CD14-positive monocyte (primary cell): ENCODE measurements around the gene CCDC121. TPM values are rescaled to one million over a fixed set of nuclear protein-coding genes. Genes with fewer than 3 reads are reported as not detected.

ENCODE experiments used
- DNase-seq, 3 donors: peaks; one replicate each; pipeline ENCODE4 v3.0.0-alpha.2; 2011 to 2022
- H2AFZ ChIP-seq: 2 replicates; pipeline ENCODE4 v1.6.0; 2012; ENCODE audit warnings: mild to moderate bottlenecking, low read depth, low read length, inconsistent platforms; ENCODE audit not compliant: insufficient read depth, poor library complexity, severe bottlenecking
- H3K27ac ChIP-seq, 2 donors: 1 replicate in 1 of 2; 2 replicates in 1 of 2; pipeline ENCODE4 v1.5.1; 2012 to 2013; ENCODE audit warnings: low read length in 2 of 2, control low read depth in 1 of 2, inconsistent platforms in 1 of 2, low read depth in 1 of 2, mild to moderate bottlenecking in 1 of 2
- H3K27me3 ChIP-seq, 2 donors: one replicate each; pipeline versions ENCODE4 v1.6.0 to v1.6.1; 2011 to 2013; ENCODE audit warnings: low read length in 2 of 2; ENCODE audit not compliant: control insufficient read depth in 2 of 2, insufficient read depth in 2 of 2
- H3K36me3 ChIP-seq, 2 donors: replicated peaks in 1 of 2; 1 replicate in 1 of 2; 2 replicates in 1 of 2; pipeline versions ENCODE4 v1.5.1 to v1.6.1; 2012 to 2013; ENCODE audit warnings: low read length in 2 of 2, control low read depth in 1 of 2, inconsistent platforms in 1 of 2, mild to moderate bottlenecking in 1 of 2; ENCODE audit not compliant: insufficient read depth in 2 of 2, control insufficient read depth in 1 of 2
- H3K4me1 ChIP-seq, 2 donors: 1 replicate in 1 of 2; 2 replicates in 1 of 2; pipeline versions ENCODE4 v1.5.1 to v1.6.1; 2012 to 2013; ENCODE audit warnings: low read length in 2 of 2, control low read depth in 1 of 2, inconsistent platforms in 1 of 2, mild to moderate bottlenecking in 1 of 2, moderate library complexity in 1 of 2; ENCODE audit not compliant: insufficient read depth in 2 of 2, control insufficient read depth in 1 of 2
- H3K4me2 ChIP-seq: replicated peaks from 2 replicates; pipeline ENCODE3; 2012; ENCODE audit warnings: low read length, moderate library complexity, mild to moderate bottlenecking; ENCODE audit not compliant: poor library complexity, severe bottlenecking; ENCODE audit errors: extremely low read depth
- H3K4me3 ChIP-seq, 3 experiments: fragments of 200-600 bp in 1 of 3; sonication (generic) in 1 of 3; replicated peaks in 1 of 3; 1 replicate in 2 of 3; 2 replicates in 1 of 3; pipeline ENCODE4 v1.5.1; 2011 to 2013; ENCODE audit warnings: low read length in 3 of 3, mild to moderate bottlenecking in 3 of 3, control low read depth in 2 of 3, low read depth in 2 of 3, inconsistent platforms in 1 of 3, moderate library complexity in 1 of 3
- H3K79me2 ChIP-seq: 2 replicates; pipeline ENCODE4 v1.6.0; 2012; ENCODE audit warnings: mild to moderate bottlenecking, control low read depth, inconsistent platforms, low read length, moderate library complexity; ENCODE audit not compliant: insufficient read depth
- H3K9ac ChIP-seq: 2 replicates; pipeline ENCODE4 v1.6.0; 2017; ENCODE audit warnings: low read length, mild to moderate bottlenecking; ENCODE audit not compliant: insufficient read depth, poor library complexity, severe bottlenecking
- H3K9me3 ChIP-seq, 2 donors: replicated peaks in 1 of 2; 1 replicate in 1 of 2; 2 replicates in 1 of 2; pipeline versions ENCODE4 v1.5.1 to v1.6.1; 2012 to 2013; ENCODE audit warnings: low read length in 2 of 2, control low read depth in 1 of 2; ENCODE audit not compliant: control insufficient read depth in 1 of 2, insufficient read depth in 1 of 2
- H4K20me1 ChIP-seq: 2 replicates; pipeline ENCODE4 v1.6.0; 2012; ENCODE audit warnings: mild to moderate bottlenecking, low read length, control low read depth, moderate library complexity; ENCODE audit not compliant: insufficient read depth
- H3K27ac Mint-ChIP-seq, 7 donors: one replicate each; pipeline ENCODE4 v1.8.0; 2020; ENCODE audit warnings: mild to moderate bottlenecking in 7 of 7, mixed read lengths in 7 of 7, moderate library complexity in 6 of 7, inconsistent platforms in 2 of 7
- H3K27me3 Mint-ChIP-seq, 3 donors: one replicate each; pipeline ENCODE4 v1.8.0; 2021 to 2022; ENCODE audit warnings: low read depth in 3 of 3, mild to moderate bottlenecking in 3 of 3, mixed read lengths in 3 of 3, moderate library complexity in 3 of 3, inconsistent platforms in 1 of 3
- H3K36me3 Mint-ChIP-seq, 2 donors: one replicate each; pipeline ENCODE4 v1.8.0; 2020; ENCODE audit warnings: mixed read lengths in 2 of 2, inconsistent platforms in 1 of 2, mild to moderate bottlenecking in 1 of 2
- H3K4me1 Mint-ChIP-seq: one replicate; pipeline ENCODE4 v1.8.0; 2020; ENCODE audit warnings: mild to moderate bottlenecking, mixed read lengths
- H3K4me3 Mint-ChIP-seq, 2 donors: one replicate each; pipeline ENCODE4 v1.8.0; 2020; ENCODE audit warnings: mild to moderate bottlenecking in 2 of 2, mixed read lengths in 2 of 2, moderate library complexity in 1 of 2
- H3K9me3 Mint-ChIP-seq, 7 donors: one replicate each; pipeline ENCODE4 v1.8.0; 2020 to 2022; ENCODE audit warnings: mixed read lengths in 7 of 7, mild to moderate bottlenecking in 6 of 7, moderate library complexity in 6 of 7, inconsistent platforms in 2 of 7
- CTCF ChIP-seq: fragments of 200-600 bp; IDR thresholded peaks from one replicate; pipeline ENCODE4 v1.8.0; 2022; ENCODE audit warnings: antibody characterized with exemption, mild to moderate bottlenecking
- WGBS: methylation state at CpG from one replicate; pipeline ENCODE4 v1.1.5; 2013; ENCODE audit warnings: missing lambda C conversion rate; ENCODE audit not compliant: insufficient coverage; 5-methylcytosine and 5-hydroxymethylcytosine counted together
- intact Hi-C, 2 donors: fragments of 100-400 bp; cut with micrococcal nuclease; formaldehyde crosslinking; loops; one replicate each; pipeline versions ENCODE4 v1.15.0 to v1.15.1; 2023
- polyA plus RNA-seq, 3 donors: library from polyadenylated mRNA; depleted of rRNA in 1 of 3; unstranded in 2 of 3; stranded (reverse) in 1 of 3; fragments of 300-500 nt in 2 of 3; fragments of >200 nt in 1 of 3; fragmentation: Illumina TruSeq in 2 of 3; gene quantifications; 1 replicate in 2 of 3; 2 replicates in 1 of 3; pipeline ENCODE4 v1.2.3, GENCODE V29; 2012 to 2021

Gene CCDC121
- polyA plus RNA-seq, 3 donors, result 0.22 to 0.61 (median 0.53) TPM

GRCh38 chr2:27588308-27588707, 40.5 kb downstream of the CCDC121 start:
- no peak overlapping the region for H3K9ac ChIP-seq
- DNase-seq, result no peak
- peaks cover 99% of the 10 kb centered on the region for H3K79me2 ChIP-seq
- H3K4me3 ChIP-seq, result no peak overlapping the region
- peaks cover 12 to 35% of the 10 kb centered on the region in 2 donors for H3K36me3 Mint-ChIP-seq
- intact Hi-C loops, result loop anchor here (10.0 kb wide), 2 partner anchors 94 to 164 kb away; partner anchors contain the start of genes NRBP1 (in 2 of the 2), FNDC4 (in 1 of the 2) and GCKR (in 1 of the 2)
- H3K4me1 Mint-ChIP-seq, result peaks cover 29% of the 10 kb centered on the region
- H3K4me2 ChIP-seq, result no peak overlapping the region
- H4K20me1 ChIP-seq, result peaks cover 31% of the 10 kb centered on the region
- peaks cover 0 to 26% of the 10 kb centered on the region in 2 donors for H3K9me3 ChIP-seq
- TF ChIP-seq CTCF, result no peak
- peaks cover 17 to 23% (median 19%) of the 10 kb centered on the region in 7 donors for H3K9me3 Mint-ChIP-seq
- H2AFZ ChIP-seq, result no peak overlapping the region
- no peak overlapping the region for H3K27ac ChIP-seq
- H3K4me1 ChIP-seq, result peaks cover 17 to 21% of the 10 kb centered on the region in 2 donors
- no peak overlapping the region for H3K4me3 Mint-ChIP-seq
- no peak overlapping the region for H3K27ac Mint-ChIP-seq
- peaks cover 0 to 16% of the 10 kb centered on the region in 2 donors for H3K36me3 ChIP-seq
- H3K27me3 ChIP-seq, result no peaks in the 10 kb centered on the region
- whole genome bisulfite sequencing, result no CpG with 5 or more reads among the region's 2 CpGs
- no peaks in the 10 kb centered on the region for H3K27me3 Mint-ChIP-seq

GRCh38 chr2:27587025-27587424, 41.8 kb downstream of the CCDC121 start:
- Histone ChIP-seq H3K27me3 (no peaks in the 10 kb centered on the region), H3K4me2 (no peak overlapping the region), H3K36me3 (peaks cover 0 to 12% of the 10 kb centered on the region in 2 donors), H3K27ac (no peak overlapping the region), H3K79me2 (peaks cover 88% of the 10 kb centered on the region), H3K4me1 (peaks cover 25 to 29% of the 10 kb centered on the region in 2 donors), H4K20me1 (peaks cover 31% of the 10 kb centered on the region), H3K9me3 (peaks cover 0 to 17% of the 10 kb centered on the region in 2 donors), H2AFZ (no peak overlapping the region), H3K9ac (no peak overlapping the region), H3K4me3 (no peak overlapping the region)
- peak overlapping the region in 2 of 7 donors; percentile 10 to 27 for H3K27ac Mint-ChIP-seq
- H3K36me3 Mint-ChIP-seq, result peaks cover 10 to 25% of the 10 kb centered on the region in 2 donors
- TF ChIP-seq CTCF, result no peak
- no CpG with 5 or more reads among the region's 2 CpGs for WGBS
- peaks cover 11 to 20% (median 14%) of the 10 kb centered on the region in 7 donors for H3K9me3 Mint-ChIP-seq
- no peak overlapping the region for H3K4me3 Mint-ChIP-seq
- H3K27me3 Mint-ChIP-seq, result no peaks in the 10 kb centered on the region
- H3K4me1 Mint-ChIP-seq, result peaks cover 36% of the 10 kb centered on the region
- intact Hi-C loops, result loop anchor here (10.0 kb wide), 2 partner anchors 92 to 162 kb away; partner anchors contain the start of genes NRBP1 (in 2 of the 2), FNDC4 (in 1 of the 2) and GCKR (in 1 of the 2)
- no peak for DNase-seq
